CMK (cell line): ENCODE data around the gene CNDP2.

Experiments
- DNase-seq: peaks from one replicate; pipeline ENCODE4 v3.0.0-alpha.2; 2010; ENCODE audit warnings: low read depth

The CNDP2 gene

GRCh38 chr18:74571895-74572680 is 75.9 kb downstream of the CNDP2 start:
- DNase-seq, result no peak

- DNase-seq, result no peak
Observed at GRCh38 chr18:74573053-74573452, 76.9 kb downstream of the CNDP2 start.
